Measurements from ENCODE around the gene ARHGAP28. TPM values are rescaled to one million over a fixed set of nuclear protein-coding genes. Genes with fewer than 3 reads are reported as not detected.

The ARHGAP28 gene
- total and polyA plus RNA-seq, 7 experiments from 2014 or later, result not detected

DNA sequence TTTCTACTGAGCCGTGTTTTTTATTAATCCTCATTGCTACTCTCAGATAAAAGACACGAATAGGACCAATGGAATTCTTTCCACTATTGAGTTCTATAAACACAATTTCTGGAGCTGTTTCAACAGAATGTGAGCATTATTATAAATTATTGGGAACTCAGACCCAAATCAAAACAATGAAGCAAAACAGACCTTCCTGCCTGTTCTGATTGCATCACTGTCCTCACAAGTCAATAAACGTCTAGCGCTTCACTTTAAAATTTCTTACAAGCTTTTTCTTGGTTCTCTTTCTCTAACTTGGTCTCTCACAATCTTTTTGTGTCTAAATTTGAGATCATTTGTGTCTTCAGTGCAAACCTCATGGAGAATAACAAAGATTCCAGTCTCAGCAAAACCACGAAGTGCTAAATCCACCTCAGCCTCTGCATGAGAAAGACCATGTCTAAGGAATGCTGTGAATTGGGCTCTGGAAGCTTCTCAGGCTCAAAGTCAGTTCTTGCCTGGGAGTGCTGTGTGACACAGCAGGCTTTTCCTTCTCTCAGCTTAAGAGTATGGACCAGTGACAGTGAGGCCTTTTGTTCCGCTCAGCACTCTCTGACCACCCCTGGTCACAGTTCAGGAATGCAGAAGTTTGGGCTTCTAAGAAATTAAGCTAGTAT lies 22.8 kb downstream of the ARHGAP28 start:
- ChIA-PET CTCF (no interaction called here), POLR2A (no interaction called here)
- H3K27ac Mint-ChIP-seq, result no peak overlapping the region
- intact Hi-C loops (cut with micrococcal nuclease), result no loop called here
- no peak overlapping the region for H3K4me3 Mint-ChIP-seq
- ATAC-seq, result no peak
- H3K4me1 Mint-ChIP-seq, result peaks cover 0 to 1% (median 0%) of the 10 kb centered on the region in 7 donors
- Histone ChIP-seq H3K36me3 (ENCODE audit: control insufficient read depth in 2 of 3, insufficient read depth in 3 of 3, low read length in 3 of 3) (no peaks in the 10 kb centered on the region), H3K4me1 (ENCODE audit: control insufficient read depth in 2 of 2, insufficient read depth in 2 of 2, low read length in 2 of 2) (no peaks in the 10 kb centered on the region), H3K9me3 (ENCODE audit: control insufficient read depth in 2 of 3, low read length in 3 of 3) (no peaks in the 10 kb centered on the region), H3K27ac (ENCODE audit: low read depth, low read length) (no peak overlapping the region), H3K27me3 (ENCODE audit: control insufficient read depth in 2 of 2, insufficient read depth in 2 of 2, low read length in 2 of 2) (no peaks in the 10 kb centered on the region), H3K4me3 (ENCODE audit: low read length) (no peak overlapping the region)
- H3K9me3 Mint-ChIP-seq, result peaks cover 0 to 14% (median 2%) of the 10 kb centered on the region in 11 donors
- DNase-seq, result no peak
- H3K27me3 Mint-ChIP-seq, result peaks cover 0 to 4% (median 0%) of the 10 kb centered on the region in 5 donors
- peaks cover 0 to 4% (median 0%) of the 10 kb centered on the region in 5 donors for H3K36me3 Mint-ChIP-seq

DNA sequence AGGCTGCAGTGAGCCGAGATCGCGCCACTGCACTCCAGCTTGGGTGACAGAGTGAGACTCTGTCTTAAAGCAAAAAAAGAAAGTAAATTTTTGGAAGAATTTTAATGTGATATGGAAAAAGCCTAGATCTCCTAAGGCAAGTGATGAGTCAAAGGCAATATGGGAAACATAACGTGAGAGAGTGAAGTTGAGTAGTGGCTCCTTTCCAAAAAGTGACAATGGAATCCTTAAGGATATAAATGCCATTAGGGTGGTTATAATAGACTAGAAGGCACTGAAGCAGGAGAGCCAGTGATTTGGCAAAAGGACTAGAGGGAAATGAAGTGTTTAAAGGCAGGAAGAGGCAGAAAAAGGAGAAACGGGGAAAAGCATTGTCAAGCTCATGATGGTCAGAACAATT lies 25.6 kb downstream of the ARHGAP28 start:
- Histone ChIP-seq H3K27me3 (ENCODE audit: control insufficient read depth in 2 of 2, insufficient read depth in 2 of 2, low read length in 2 of 2) (no peaks in the 10 kb centered on the region), H3K27ac (ENCODE audit: low read depth, low read length) (no peak overlapping the region), H3K9me3 (ENCODE audit: control insufficient read depth in 2 of 3, low read length in 3 of 3) (no peaks in the 10 kb centered on the region), H3K36me3 (ENCODE audit: control insufficient read depth in 2 of 3, insufficient read depth in 3 of 3, low read length in 3 of 3) (no peaks in the 10 kb centered on the region), H3K4me3 (ENCODE audit: low read length) (no peak overlapping the region), H3K4me1 (ENCODE audit: control insufficient read depth in 2 of 2, insufficient read depth in 2 of 2, low read length in 2 of 2) (no peaks in the 10 kb centered on the region)
- ChIA-PET POLR2A (no interaction called here), CTCF (no interaction called here)
- peaks cover 0 to 11% (median 4%) of the 10 kb centered on the region in 11 donors for H3K9me3 Mint-ChIP-seq
- DNase-seq (no peak), ATAC-seq (no peak)
- peaks cover 0 to 4% (median 0%) of the 10 kb centered on the region in 5 donors for H3K27me3 Mint-ChIP-seq
- intact Hi-C loops (cut with micrococcal nuclease), result no loop called here
- H3K4me1 Mint-ChIP-seq, result peaks cover 0 to 1% (median 0%) of the 10 kb centered on the region in 7 donors
- H3K4me3 Mint-ChIP-seq, result no peak overlapping the region
- peaks cover 0 to 4% (median 0%) of the 10 kb centered on the region in 5 donors for H3K36me3 Mint-ChIP-seq
- no peak overlapping the region for H3K27ac Mint-ChIP-seq

DNA sequence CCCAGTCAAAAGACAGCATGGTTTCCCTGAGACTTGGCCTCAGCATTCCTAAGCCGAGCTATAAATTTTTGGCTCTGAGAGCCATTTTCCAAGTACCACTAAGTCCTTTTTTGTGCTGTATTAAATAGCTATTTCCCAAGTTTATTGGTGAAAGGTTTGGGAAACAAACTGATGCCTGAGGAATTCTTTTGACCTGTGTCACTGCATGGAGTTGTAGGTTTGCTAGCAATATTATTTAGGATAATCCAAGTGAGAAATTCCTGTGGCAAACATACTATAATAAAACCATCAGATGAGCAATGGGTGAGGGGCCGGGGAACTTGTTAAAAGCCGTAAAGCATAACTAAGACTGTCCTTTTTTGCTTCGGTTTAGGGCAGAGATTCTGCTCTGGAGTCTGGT lies 28.4 kb downstream of the ARHGAP28 start:
- Mint-ChIP-seq H3K27me3 (peaks cover 0 to under 1% (median 0%) of the 10 kb centered on the region in 5 donors), H3K9me3 (peaks cover 0 to 8% (median 3%) of the 10 kb centered on the region in 11 donors), H3K4me1 (no peaks in the 10 kb centered on the region), H3K4me3 (no peak overlapping the region), H3K27ac (no peak overlapping the region), H3K36me3 (peaks cover 0 to 1% (median 0%) of the 10 kb centered on the region in 5 donors)
- CTCF ChIA-PET, result no interaction called here
- DNase-seq (no peak), ATAC-seq (no peak)
- Histone ChIP-seq H3K4me3 (ENCODE audit: low read length) (no peak overlapping the region), H3K9me3 (ENCODE audit: control insufficient read depth in 2 of 3, low read length in 3 of 3) (no peaks in the 10 kb centered on the region), H3K27ac (ENCODE audit: low read depth, low read length) (no peak overlapping the region), H3K36me3 (ENCODE audit: control insufficient read depth in 2 of 3, insufficient read depth in 3 of 3, low read length in 3 of 3) (no peaks in the 10 kb centered on the region), H3K27me3 (ENCODE audit: control insufficient read depth in 2 of 2, insufficient read depth in 2 of 2, low read length in 2 of 2) (no peaks in the 10 kb centered on the region), H3K4me1 (ENCODE audit: control insufficient read depth in 2 of 2, insufficient read depth in 2 of 2, low read length in 2 of 2) (no peaks in the 10 kb centered on the region)
- intact Hi-C loops (cut with micrococcal nuclease), result no loop called here
- POLR2A ChIA-PET, result no interaction called here

DNA sequence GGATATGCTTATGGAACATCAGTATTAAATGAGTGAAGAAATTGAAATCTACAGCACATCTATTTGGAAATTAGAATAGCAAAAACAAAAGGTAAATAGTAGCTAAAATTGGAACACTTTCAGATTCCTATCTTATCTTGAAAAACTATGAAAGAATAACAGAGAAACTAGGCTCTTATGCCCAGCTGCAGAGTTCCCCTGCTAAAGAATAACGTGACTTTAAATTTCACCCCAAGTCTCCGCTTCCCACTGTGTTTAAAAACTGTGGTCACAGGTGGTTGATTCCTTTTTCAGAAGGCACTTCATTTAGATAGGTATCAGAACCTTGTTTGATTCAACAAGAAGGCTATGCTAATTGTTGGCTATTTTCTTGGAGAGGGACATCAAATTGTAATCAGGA lies 30.1 kb downstream of the ARHGAP28 start:
- ATAC-seq (no peak), DNase-seq (no peak)
- H3K27ac ChIP-seq (ENCODE audit: low read depth, low read length), result no peak overlapping the region
- peaks cover 0 to 8% (median 3%) of the 10 kb centered on the region in 11 donors for H3K9me3 Mint-ChIP-seq
- H3K4me1 Mint-ChIP-seq, result no peaks in the 10 kb centered on the region
- no peaks in the 10 kb centered on the region for H3K4me1 ChIP-seq (ENCODE audit: control insufficient read depth in 2 of 2, insufficient read depth in 2 of 2, low read length in 2 of 2)
- intact Hi-C loops (cut with micrococcal nuclease), result no loop called here
- no peaks in the 10 kb centered on the region for H3K36me3 ChIP-seq (ENCODE audit: control insufficient read depth in 2 of 3, insufficient read depth in 3 of 3, low read length in 3 of 3)
- no peak overlapping the region for H3K27ac Mint-ChIP-seq
- H3K27me3 ChIP-seq (ENCODE audit: control insufficient read depth in 2 of 2, insufficient read depth in 2 of 2, low read length in 2 of 2), result no peaks in the 10 kb centered on the region
- no peak overlapping the region for H3K4me3 Mint-ChIP-seq
- H3K36me3 Mint-ChIP-seq, result no peaks in the 10 kb centered on the region
- CTCF ChIA-PET, result no interaction called here
- H3K4me3 ChIP-seq (ENCODE audit: low read length), result no peak overlapping the region
- POLR2A ChIA-PET, result no interaction called here
- no peaks in the 10 kb centered on the region for H3K27me3 Mint-ChIP-seq
- no peaks in the 10 kb centered on the region for H3K9me3 ChIP-seq (ENCODE audit: control insufficient read depth in 2 of 3, low read length in 3 of 3)

DNA sequence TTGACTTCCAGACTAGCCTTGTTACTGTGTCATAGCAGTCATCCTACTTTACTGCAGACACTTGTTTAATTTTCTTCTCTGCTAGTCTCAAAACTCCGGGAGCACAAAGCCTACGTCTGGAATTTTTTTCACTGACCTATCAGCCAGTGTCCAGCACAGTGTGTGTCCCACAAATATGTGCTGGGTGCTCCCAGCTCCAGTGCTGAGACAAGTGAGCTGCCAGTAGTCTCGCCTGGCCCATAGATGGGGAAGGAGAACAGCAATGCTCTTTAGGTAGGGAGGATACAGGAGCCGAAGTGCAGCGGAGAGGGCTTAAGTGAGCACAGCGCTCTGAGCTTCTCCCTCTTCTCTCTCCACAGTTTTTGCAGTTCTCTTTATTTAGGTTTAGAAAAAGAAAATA lies 34.0 kb downstream of the ARHGAP28 start:
- no peak overlapping the region for H3K4me3 Mint-ChIP-seq
- H3K4me3 ChIP-seq (ENCODE audit: low read length), result no peak overlapping the region
- POLR2A ChIA-PET, result no interaction called here
- no peaks in the 10 kb centered on the region for H3K4me1 ChIP-seq (ENCODE audit: control insufficient read depth in 2 of 2, insufficient read depth in 2 of 2, low read length in 2 of 2)
- peaks cover 0 to 17% (median 6%) of the 10 kb centered on the region in 11 donors for H3K9me3 Mint-ChIP-seq
- CTCF ChIA-PET, result no interaction called here
- no peaks in the 10 kb centered on the region for H3K36me3 Mint-ChIP-seq
- intact Hi-C loops (cut with micrococcal nuclease), result no loop called here
- H3K27me3 Mint-ChIP-seq, result no peaks in the 10 kb centered on the region
- H3K27ac Mint-ChIP-seq, result no peak overlapping the region
- H3K27ac ChIP-seq (ENCODE audit: low read depth, low read length), result no peak overlapping the region
- H3K4me1 Mint-ChIP-seq, result no peaks in the 10 kb centered on the region
- ATAC-seq (no peak), DNase-seq (no peak)
- no peaks in the 10 kb centered on the region for H3K36me3 ChIP-seq (ENCODE audit: control insufficient read depth in 2 of 3, insufficient read depth in 3 of 3, low read length in 3 of 3)
- no peaks in the 10 kb centered on the region for H3K27me3 ChIP-seq (ENCODE audit: control insufficient read depth in 2 of 2, insufficient read depth in 2 of 2, low read length in 2 of 2)
- no peaks in the 10 kb centered on the region for H3K9me3 ChIP-seq (ENCODE audit: control insufficient read depth in 2 of 3, low read length in 3 of 3)

DNA sequence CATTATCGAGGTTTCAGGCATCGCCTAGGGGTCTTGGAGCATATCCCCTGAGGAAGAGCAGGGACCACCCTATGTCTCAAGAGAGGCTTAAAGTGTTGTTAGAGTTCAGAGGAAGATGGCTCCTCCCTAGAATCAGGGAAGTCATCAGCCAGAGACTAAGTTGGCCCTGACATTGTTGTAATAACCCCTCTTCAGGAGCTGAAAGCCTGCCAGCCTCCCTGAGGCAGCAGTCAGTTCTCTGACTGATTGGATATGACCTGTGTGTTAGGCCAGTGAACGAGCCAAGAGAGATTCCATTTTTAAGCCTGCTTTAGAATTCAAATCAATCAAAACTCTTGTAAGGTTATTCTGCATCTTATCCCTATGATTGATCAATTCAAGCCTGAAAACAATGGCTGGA lies 34.9 kb downstream of the ARHGAP28 start:
- H3K9me3 ChIP-seq (ENCODE audit: control insufficient read depth in 2 of 3, low read length in 3 of 3), result no peaks in the 10 kb centered on the region
- peaks cover 0 to 17% (median 7%) of the 10 kb centered on the region in 11 donors for H3K9me3 Mint-ChIP-seq
- H3K36me3 Mint-ChIP-seq, result no peaks in the 10 kb centered on the region
- intact Hi-C loops (cut with micrococcal nuclease), result no loop called here
- no peaks in the 10 kb centered on the region for H3K4me1 ChIP-seq (ENCODE audit: control insufficient read depth in 2 of 2, insufficient read depth in 2 of 2, low read length in 2 of 2)
- no peak overlapping the region for H3K4me3 Mint-ChIP-seq
- H3K27ac ChIP-seq (ENCODE audit: low read depth, low read length), result no peak overlapping the region
- no peaks in the 10 kb centered on the region for H3K36me3 ChIP-seq (ENCODE audit: control insufficient read depth in 2 of 3, insufficient read depth in 3 of 3, low read length in 3 of 3)
- H3K4me1 Mint-ChIP-seq, result no peaks in the 10 kb centered on the region
- CTCF ChIA-PET, result interaction anchor here (0.6 kb wide), 1 partner anchor 454 kb away, joined by 4 read pairs; no protein-coding TSS in a partner anchor
- no peaks in the 10 kb centered on the region for H3K27me3 Mint-ChIP-seq
- H3K27ac Mint-ChIP-seq, result no peak overlapping the region
- POLR2A ChIA-PET, result no interaction called here
- H3K4me3 ChIP-seq (ENCODE audit: low read length), result no peak overlapping the region
- no peaks in the 10 kb centered on the region for H3K27me3 ChIP-seq (ENCODE audit: control insufficient read depth in 2 of 2, insufficient read depth in 2 of 2, low read length in 2 of 2)
- no peak for ATAC-seq
- DNase-seq, result no peak

DNA sequence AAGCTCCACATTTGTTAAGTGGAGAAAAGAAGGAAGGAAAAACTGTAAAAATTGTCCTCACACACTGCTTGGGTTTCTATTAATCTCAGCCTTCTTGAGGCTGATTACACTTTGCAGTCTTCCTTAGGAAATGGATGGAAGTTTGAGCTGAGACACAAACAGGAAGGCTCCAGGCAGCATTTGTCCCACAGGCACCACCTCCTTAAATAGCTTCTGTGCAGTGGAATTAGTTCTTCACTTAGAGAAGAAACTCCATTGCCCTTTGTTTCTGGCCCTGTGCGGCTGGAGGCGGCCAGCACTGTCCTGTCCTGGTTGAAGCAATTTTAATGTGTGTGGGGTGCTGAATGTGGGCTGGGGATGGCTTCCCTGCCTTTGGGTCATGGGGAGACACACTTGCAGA lies 44.3 kb downstream of the ARHGAP28 start:
- ChIA-PET POLR2A (no interaction called here), CTCF (no interaction called here)
- no peaks in the 10 kb centered on the region for H3K4me1 ChIP-seq (ENCODE audit: control insufficient read depth in 2 of 2, insufficient read depth in 2 of 2, low read length in 2 of 2)
- no peak overlapping the region for H3K27ac ChIP-seq (ENCODE audit: low read depth, low read length)
- H3K4me3 ChIP-seq (ENCODE audit: low read length), result no peak overlapping the region
- H3K4me3 Mint-ChIP-seq, result no peak overlapping the region
- H3K27me3 ChIP-seq (ENCODE audit: control insufficient read depth in 2 of 2, insufficient read depth in 2 of 2, low read length in 2 of 2), result no peaks in the 10 kb centered on the region
- H3K9me3 ChIP-seq (ENCODE audit: control insufficient read depth in 2 of 3, low read length in 3 of 3), result no peaks in the 10 kb centered on the region
- DNase-seq (no peak), ATAC-seq (no peak)
- H3K27ac Mint-ChIP-seq, result no peak overlapping the region
- peaks cover 0 to 11% (median 3%) of the 10 kb centered on the region in 11 donors for H3K9me3 Mint-ChIP-seq
- intact Hi-C loops (cut with micrococcal nuclease), result no loop called here
- H3K36me3 ChIP-seq (ENCODE audit: control insufficient read depth in 2 of 3, insufficient read depth in 3 of 3, low read length in 3 of 3), result no peaks in the 10 kb centered on the region
- no peaks in the 10 kb centered on the region for H3K36me3 Mint-ChIP-seq
- H3K4me1 Mint-ChIP-seq, result no peaks in the 10 kb centered on the region
- peaks cover 0 to 6% (median 0%) of the 10 kb centered on the region in 5 donors for H3K27me3 Mint-ChIP-seq
